ENCODE results near the gene TUBB.

Gene TUBB

DNA sequence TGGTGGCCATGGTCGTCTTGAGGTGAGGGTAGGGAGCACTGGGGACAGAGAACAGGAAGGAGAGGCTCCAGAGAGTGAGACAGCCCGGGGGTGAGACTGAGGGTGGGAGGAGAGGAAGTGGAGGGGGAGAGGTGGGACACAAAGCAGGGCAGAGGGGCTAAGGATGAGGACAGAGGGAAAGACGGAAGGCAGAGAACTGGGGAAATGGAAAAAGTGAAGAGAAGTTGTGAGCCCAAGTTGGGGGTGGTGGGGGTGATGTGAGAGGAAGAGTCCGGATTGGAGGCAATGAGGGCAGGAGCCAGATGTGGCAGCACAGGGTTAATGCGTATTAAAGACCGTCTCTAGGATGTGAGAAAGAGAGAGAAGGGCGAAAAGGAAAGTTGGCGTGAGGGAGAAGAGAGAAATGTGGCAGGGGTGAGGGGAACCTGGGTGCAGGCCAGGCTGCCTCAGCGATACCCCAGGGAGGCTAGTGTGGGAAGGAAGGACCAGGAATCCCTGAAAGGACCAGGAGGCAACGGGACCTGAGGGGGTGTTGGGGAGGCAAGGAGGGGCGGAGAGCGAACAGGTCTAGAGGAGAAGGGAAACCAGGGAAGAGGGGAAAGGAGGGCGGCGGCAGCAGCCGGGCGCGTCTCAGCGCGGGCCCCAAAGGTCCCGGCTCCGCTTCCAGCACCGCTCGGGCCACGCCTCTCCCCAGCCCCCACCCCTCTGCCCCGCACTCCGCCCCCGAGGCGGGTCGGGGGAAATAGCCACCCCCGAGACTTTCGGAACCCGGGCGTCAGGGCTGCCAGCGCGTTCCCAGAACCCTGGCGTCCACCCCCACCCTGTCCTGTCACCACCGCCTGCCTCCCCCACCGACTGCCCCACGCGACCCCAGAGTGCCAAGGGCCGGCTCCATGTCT lies 33.9 kb upstream of the TUBB start, which contains the start of gene PPP1R18 (continued):
- TF ChIP-seq, protein P1, sequence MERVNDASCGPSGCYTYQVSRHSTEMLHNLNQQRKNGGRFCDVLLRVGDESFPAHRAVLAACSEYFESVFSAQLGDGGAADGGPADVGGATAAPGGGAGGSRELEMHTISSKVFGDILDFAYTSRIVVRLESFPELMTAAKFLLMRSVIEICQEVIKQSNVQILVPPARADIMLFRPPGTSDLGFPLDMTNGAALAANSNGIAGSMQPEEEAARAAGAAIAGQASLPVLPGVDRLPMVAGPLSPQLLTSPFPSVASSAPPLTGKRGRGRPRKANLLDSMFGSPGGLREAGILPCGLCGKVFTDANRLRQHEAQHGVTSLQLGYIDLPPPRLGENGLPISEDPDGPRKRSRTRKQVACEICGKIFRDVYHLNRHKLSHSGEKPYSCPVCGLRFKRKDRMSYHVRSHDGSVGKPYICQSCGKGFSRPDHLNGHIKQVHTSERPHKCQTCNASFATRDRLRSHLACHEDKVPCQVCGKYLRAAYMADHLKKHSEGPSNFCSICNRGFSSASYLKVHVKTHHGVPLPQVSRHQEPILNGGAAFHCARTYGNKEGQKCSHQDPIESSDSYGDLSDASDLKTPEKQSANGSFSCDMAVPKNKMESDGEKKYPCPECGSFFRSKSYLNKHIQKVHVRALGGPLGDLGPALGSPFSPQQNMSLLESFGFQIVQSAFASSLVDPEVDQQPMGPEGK (tag by site-specific recombination; IDR thresholded peaks at IDR 0.05): peak; percentile 41; the same call in 1 of the 2 replicates
- TF ChIP-seq SP2 (tag by site-specific recombination; IDR thresholded peaks at IDR 0.05) (peak; percentile 4), ZNF157 (tag by site-specific recombination; IDR thresholded peaks at IDR 0.05) (0 out of 2 replicates have a peak, but pooled peaks have one; percentile 42), ZNF248 (tag by site-specific recombination; IDR thresholded peaks at IDR 0.05) (no peak), ZFP69B (tag by site-specific recombination; IDR thresholded peaks at IDR 0.05) (0 out of 2 replicates have a peak, but pooled peaks have one; percentile 40), KLF9 (tag by site-specific recombination; IDR thresholded peaks at IDR 0.05; ENCODE audit: low read depth) (peak; percentile 34; the same call in 1 of the 2 replicates), ZNF473 (tag by site-specific recombination; IDR thresholded peaks at IDR 0.05) (no peak), ZNF561 (tag by site-specific recombination; IDR thresholded peaks at IDR 0.05; ENCODE audit: borderline replicate concordance) (no peak), MEIS1 (CRISPR knock-in tag; IDR thresholded peaks at IDR 0.05; ENCODE audit: borderline replicate concordance) (no peak)
- TF ChIP-seq, protein P2, sequence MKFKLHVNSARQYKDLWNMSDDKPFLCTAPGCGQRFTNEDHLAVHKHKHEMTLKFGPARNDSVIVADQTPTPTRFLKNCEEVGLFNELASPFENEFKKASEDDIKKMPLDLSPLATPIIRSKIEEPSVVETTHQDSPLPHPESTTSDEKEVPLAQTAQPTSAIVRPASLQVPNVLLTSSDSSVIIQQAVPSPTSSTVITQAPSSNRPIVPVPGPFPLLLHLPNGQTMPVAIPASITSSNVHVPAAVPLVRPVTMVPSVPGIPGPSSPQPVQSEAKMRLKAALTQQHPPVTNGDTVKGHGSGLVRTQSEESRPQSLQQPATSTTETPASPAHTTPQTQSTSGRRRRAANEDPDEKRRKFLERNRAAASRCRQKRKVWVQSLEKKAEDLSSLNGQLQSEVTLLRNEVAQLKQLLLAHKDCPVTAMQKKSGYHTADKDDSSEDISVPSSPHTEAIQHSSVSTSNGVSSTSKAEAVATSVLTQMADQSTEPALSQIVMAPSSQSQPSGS (tag by site-specific recombination; IDR thresholded peaks at IDR 0.05; ENCODE audit: low read depth): no peak
- TF ChIP-seq, protein P3, sequence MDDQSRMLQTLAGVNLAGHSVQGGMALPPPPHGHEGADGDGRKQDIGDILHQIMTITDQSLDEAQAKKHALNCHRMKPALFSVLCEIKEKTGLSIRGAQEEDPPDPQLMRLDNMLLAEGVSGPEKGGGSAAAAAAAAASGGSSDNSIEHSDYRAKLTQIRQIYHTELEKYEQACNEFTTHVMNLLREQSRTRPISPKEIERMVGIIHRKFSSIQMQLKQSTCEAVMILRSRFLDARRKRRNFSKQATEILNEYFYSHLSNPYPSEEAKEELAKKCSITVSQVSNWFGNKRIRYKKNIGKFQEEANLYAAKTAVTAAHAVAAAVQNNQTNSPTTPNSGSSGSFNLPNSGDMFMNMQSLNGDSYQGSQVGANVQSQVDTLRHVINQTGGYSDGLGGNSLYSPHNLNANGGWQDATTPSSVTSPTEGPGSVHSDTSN (CRISPR knock-in tag; IDR thresholded peaks at IDR 0.05): no peak
- TF ChIP-seq, protein P4, sequence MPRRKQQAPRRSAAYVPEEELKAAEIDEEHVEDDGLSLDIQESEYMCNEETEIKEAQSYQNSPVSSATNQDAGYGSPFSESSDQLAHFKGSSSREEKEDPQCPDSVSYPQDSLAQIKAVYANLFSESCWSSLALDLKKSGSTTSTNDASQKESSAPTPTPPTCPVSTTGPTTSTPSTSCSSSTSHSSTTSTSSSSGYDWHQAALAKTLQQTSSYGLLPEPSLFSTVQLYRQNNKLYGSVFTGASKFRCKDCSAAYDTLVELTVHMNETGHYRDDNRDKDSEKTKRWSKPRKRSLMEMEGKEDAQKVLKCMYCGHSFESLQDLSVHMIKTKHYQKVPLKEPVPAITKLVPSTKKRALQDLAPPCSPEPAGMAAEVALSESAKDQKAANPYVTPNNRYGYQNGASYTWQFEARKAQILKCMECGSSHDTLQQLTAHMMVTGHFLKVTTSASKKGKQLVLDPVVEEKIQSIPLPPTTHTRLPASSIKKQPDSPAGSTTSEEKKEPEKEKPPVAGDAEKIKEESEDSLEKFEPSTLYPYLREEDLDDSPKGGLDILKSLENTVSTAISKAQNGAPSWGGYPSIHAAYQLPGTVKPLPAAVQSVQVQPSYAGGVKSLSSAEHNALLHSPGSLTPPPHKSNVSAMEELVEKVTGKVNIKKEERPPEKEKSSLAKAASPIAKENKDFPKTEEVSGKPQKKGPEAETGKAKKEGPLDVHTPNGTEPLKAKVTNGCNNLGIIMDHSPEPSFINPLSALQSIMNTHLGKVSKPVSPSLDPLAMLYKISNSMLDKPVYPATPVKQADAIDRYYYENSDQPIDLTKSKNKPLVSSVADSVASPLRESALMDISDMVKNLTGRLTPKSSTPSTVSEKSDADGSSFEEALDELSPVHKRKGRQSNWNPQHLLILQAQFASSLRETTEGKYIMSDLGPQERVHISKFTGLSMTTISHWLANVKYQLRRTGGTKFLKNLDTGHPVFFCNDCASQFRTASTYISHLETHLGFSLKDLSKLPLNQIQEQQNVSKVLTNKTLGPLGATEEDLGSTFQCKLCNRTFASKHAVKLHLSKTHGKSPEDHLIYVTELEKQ (tag by site-specific recombination; IDR thresholded peaks at IDR 0.05; ENCODE audit: borderline replicate concordance): no peak

DNA sequence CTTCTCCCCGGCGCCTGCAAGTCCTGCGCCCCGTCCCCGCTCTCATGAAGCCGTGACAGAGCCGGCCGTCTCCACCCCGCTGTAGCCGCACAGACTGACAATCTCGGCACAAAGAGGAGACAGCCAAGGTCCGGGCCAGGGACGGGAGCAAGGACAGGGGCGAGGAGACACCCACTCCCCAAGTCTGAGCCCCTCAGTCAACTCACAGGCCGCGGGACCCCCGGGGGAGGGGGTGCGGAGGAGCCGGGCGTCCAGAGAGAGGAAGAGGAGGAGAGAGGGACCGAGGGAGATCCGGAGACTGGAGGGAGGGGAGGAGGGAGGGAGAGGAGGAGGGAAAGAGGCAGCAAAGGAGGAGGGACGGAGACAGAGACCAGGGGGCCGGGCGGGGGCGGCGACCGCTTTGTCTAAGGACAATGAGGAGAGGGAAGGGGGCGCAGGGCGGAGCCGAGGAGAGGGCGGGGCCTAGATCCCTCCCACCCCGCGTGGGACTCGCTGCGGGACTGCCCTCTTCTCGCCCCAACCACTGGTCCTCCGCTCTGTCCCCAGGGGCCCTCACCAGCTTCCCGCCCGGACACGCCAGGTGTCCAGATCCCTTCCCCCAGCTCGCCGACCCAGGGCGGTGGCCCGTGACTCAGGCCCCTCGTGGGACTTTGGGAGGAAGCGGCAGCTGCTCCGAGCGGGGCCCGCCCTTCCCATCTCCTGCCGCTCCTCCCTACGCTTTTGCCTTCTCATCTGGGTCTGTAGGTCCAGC lies 33.1 kb upstream of the TUBB start:
- Histone ChIP-seq H3K36me3 (ENCODE audit: control insufficient read depth in 2 of 2, insufficient read depth in 1 of 2, low read length in 2 of 2) (peaks cover 0 to 6% of the 10 kb centered on the region in 2 experiments; a peak in 2 of 3 replicates), H3K4me3 (ENCODE audit: low read depth, low read length) (peak overlapping the region; percentile 52), H3K4me1 (ENCODE audit: control insufficient read depth, insufficient read depth, low read length) (peaks cover 31% of the 10 kb centered on the region), H3K27ac (ENCODE audit: extremely low read depth, low read depth, low read length) (peak overlapping the region; percentile 94), H3K9me3 (ENCODE audit: control insufficient read depth, insufficient read depth, low read depth, low read length) (no peaks in the 10 kb centered on the region)
- ChIA-PET CTCF (interaction anchor here (0.7 to 3.4 kb wide), 8 partner anchors 8 to 44 kb away, joined by 3 to 30 read pairs (median 4); partner anchors contain the start of genes DHX16 and MDC1), POLR2A (interaction anchor here (0.6 to 14.5 kb wide), 11 partner anchors 8 to 410 kb away, joined by 3 to 235 read pairs (median 4); partner anchors contain the start of genes IER3, MDC1 and TUBB)
- TF ChIP-seq ZNF2 (tag by site-specific recombination; IDR thresholded peaks at IDR 0.05) (0 out of 2 replicates have a peak, but pooled peaks have one; percentile 28), SALL2 (tag by site-specific recombination; IDR thresholded peaks at IDR 0.05; ENCODE audit: borderline replicate concordance) (no peak), GLI2 (tag by site-specific recombination; IDR thresholded peaks at IDR 0.05; ENCODE audit: borderline replicate concordance, low read depth) (no peak), GLIS2 (tag by site-specific recombination; IDR thresholded peaks at IDR 0.05) (peak; percentile 98), GLIS1 (tag by site-specific recombination; IDR thresholded peaks at IDR 0.05) (peak; percentile 84), ZNF626 (tag by site-specific recombination; IDR thresholded peaks at IDR 0.05) (no peak), SCRT2 (tag by site-specific recombination; IDR thresholded peaks at IDR 0.05) (no peak), ZXDB (tag by site-specific recombination; IDR thresholded peaks at IDR 0.05) (peak; percentile 74; the same call in 1 of the 2 replicates)
- TF ChIP-seq, protein P5, sequence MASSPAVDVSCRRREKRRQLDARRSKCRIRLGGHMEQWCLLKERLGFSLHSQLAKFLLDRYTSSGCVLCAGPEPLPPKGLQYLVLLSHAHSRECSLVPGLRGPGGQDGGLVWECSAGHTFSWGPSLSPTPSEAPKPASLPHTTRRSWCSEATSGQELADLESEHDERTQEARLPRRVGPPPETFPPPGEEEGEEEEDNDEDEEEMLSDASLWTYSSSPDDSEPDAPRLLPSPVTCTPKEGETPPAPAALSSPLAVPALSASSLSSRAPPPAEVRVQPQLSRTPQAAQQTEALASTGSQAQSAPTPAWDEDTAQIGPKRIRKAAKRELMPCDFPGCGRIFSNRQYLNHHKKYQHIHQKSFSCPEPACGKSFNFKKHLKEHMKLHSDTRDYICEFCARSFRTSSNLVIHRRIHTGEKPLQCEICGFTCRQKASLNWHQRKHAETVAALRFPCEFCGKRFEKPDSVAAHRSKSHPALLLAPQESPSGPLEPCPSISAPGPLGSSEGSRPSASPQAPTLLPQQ (tag by site-specific recombination; IDR thresholded peaks at IDR 0.05): peak; percentile 79
- TF ChIP-seq, protein P6, sequence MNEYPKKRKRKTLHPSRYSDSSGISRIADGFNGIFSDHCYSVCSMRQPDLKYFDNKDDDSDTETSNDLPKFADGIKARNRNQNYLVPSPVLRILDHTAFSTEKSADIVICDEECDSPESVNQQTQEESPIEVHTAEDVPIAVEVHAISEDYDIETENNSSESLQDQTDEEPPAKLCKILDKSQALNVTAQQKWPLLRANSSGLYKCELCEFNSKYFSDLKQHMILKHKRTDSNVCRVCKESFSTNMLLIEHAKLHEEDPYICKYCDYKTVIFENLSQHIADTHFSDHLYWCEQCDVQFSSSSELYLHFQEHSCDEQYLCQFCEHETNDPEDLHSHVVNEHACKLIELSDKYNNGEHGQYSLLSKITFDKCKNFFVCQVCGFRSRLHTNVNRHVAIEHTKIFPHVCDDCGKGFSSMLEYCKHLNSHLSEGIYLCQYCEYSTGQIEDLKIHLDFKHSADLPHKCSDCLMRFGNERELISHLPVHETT (tag by site-specific recombination; IDR thresholded peaks at IDR 0.05): no peak; the same call in none of the 2 replicates
